NK-92 (cell line): ENCODE data around the gene PRELP.
"Not testable (repeated sequence)": the region's sequence is repeated elsewhere in the genome, so short reads cannot be mapped to it uniquely, and the experiment has no call there.

Source experiments
- DNase-seq: peaks from one replicate; lab custom pipeline; 2025; ENCODE audit not compliant: unreplicated experiment; lab: John Stamatoyannopoulos, UW

PRELP gene

GRCh38 chr1:203453616-203454015 is 22.0 kb upstream of the PRELP start:
- DNase-seq, result no peak

- DNase-seq, result no peak
Measured at GRCh38 chr1:203454986-203455471, 20.6 kb upstream of the PRELP start.

- DNase-seq, result no peak
Measured at GRCh38 chr1:203455706-203456105, 19.9 kb upstream of the PRELP start.

GRCh38 chr1:203456577-203456976 is 19.0 kb upstream of the PRELP start:
- DNase-seq, result no peak

DNA sequence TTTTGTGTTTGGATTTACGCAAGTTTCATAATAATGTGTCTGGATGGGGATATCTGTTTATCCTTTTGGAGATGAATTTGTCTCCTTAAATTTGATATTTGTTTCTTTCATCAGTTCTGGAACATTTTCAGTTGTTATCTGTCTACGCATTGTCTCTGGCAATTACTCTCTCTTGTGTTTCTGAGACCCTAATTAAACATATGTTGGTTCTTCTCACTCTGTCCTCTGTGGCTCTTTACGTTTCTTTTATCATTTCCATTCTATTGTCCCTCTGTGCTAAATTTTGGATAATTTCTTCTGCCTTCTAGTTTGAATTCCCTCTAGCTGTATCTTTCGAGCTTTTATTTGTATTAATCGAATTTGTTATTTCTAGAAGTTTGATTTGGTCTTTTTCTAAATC is 17.5 kb upstream of the PRELP start:
- no peak for DNase-seq

DNA sequence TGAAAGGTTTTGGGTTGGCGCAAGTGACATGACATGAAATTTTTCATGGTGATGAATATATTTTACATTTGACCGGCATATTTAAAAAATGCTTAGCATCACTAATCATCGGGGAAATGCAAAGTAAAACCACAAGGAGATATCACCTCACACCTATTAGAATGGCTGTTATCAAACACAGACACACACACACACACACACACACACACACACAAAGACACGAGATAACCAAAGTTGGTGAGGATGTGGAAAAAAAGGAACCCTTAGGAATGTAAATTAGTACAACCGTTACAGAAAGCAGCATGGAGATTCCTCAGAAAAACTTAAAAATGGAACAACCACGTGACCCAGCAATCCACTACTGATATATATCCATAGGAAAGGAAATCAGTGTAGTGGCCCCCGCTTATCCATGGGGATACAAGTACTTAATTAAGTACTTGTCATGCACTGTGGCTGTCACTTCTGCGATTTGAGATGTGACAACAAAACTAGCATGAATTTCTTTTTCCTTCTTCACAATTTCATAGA is 15.9 kb upstream of the PRELP start:
- no peak for DNase-seq

- DNase-seq, result no peak
Measured at GRCh38 chr1:203461717-203462116, 13.9 kb upstream of the PRELP start.

GRCh38 chr1:203462143-203462542 is 13.5 kb upstream of the PRELP start:
- no peak for DNase-seq

- no peak for DNase-seq
Measured at GRCh38 chr1:203462878-203463277, 12.7 kb upstream of the PRELP start.

GRCh38 chr1:203463469-203464062 is 12.0 kb upstream of the PRELP start:
- DNase-seq, result no peak

DNA sequence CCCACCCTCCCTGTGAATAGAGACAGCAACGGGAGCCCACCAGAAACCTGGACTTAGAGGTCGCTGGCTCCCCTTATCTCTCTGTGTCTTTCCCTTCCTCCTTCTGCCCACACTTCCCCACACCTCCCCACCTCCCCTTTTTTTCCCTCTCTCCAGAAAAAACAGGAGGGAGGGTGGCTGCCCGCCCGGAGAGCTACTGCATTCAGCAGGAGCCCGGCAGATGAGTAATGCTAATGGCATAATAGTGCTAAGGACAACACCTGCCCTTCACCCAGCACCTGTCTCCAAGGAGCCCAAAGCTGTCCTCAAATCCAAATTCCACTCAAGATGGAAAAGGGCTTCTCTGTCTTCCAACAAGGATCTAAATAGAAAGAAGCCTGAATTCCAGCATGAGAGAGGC is 11.4 kb upstream of the PRELP start:
- no peak for DNase-seq

GRCh38 chr1:203464743-203465142 is 10.9 kb upstream of the PRELP start:
- DNase-seq, result no peak

GRCh38 chr1:203465146-203465798 is 10.3 kb upstream of the PRELP start:
- no peak for DNase-seq

GRCh38 chr1:203465948-203466347 is 9.7 kb upstream of the PRELP start:
- no peak for DNase-seq

DNA sequence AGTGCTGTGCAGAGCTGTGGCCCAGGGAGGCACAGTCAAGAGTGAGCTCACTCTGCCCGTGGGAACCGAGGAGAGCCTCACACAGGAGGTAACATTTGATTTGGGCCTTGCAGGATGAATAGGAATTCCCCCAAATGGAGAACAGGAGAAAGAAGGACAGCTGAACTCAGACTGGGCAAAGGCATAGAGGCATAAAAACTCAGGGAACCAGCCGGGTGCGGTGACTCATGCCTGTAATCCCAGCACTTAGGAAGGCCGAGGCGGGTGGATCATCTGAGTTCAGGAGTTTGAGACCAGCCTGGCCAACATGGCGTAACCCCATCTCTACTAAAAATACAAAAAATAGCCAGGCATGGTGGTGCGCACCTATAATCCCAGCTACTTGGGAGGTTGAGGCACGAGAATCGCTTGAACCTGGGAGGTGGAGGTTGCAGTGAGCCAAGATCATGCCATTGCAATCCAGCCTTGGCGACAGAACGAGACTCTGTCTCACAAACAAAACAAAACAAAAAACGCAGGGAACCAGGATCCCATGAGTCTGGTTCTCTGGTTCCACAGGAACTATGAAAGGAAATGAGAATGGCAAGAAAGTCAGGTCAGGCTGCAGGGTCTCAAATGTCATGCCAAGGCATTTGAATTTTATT is 8.6 kb upstream of the PRELP start:
- not testable (repeated sequence) for DNase-seq

- no peak for DNase-seq
Measured at GRCh38 chr1:203467550-203467921, 8.1 kb upstream of the PRELP start.

DNA sequence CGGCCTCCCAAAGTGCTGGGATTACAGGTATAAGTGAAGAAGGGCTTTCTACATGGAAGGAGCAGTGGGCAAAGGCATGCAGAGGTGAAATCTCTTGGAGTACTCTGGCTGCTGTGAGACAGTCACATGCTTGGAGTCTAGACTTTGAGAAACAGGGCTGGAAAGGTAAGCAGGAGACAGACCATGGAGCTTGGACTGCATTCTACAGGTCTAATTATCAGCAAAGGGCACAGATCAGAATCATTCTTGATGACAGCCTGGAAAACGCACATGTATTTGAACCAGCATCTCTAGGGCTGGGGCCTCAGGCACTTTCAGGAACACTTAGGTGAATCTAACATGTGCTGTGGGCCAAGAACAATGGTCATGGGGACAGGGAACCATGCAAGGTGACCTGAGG is 7.3 kb upstream of the PRELP start:
- no peak for DNase-seq

- DNase-seq, result no peak
Measured at GRCh38 chr1:203470240-203470639, 5.4 kb upstream of the PRELP start.

DNA sequence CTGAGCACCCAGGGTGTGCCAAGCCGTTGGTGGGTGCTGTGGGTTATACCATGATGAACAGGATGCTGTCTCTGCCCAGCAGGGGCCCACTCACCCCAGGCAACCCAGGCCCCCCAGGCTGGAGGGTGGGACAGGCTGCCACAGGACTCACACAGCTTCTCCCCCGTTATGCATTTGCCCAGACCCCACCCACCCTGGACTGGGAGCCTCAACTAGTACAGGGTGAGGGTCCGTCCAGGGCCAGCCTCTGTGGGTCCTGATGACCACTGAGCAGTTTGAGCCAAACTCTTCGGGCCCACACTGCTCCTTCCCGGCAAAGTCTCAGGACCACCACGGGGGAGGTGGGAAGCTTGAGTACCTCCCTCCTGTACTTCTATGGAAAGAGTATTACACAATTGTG is 3.8 kb upstream of the PRELP start:
- DNase-seq, result no peak

GRCh38 chr1:203473281-203473680 is 2.3 kb upstream of the PRELP start:
- no peak for DNase-seq

GRCh38 chr1:203473781-203474305 is 1.8 kb upstream of the PRELP start:
- no peak for DNase-seq

- DNase-seq, result no peak
Measured at GRCh38 chr1:203476216-203476814, 709 bp downstream of the PRELP start.
